ENCODE measurements around the gene FGA. TPM values are rescaled to one million over a fixed set of nuclear protein-coding genes. Genes with fewer than 3 reads are reported as not detected.

The FGA gene
- total and polyA plus RNA-seq, 7 donors: 0.38 TPM; not detected in 6

GRCh38 chr4:154560419-154560801, 30.1 kb downstream of the FGA start:
- H3K4me1 ChIP-seq: no peaks in the 10 kb centered on the region
- intact Hi-C loops (cut with DNase I): no loop called here
- TF ChIP-seq CTCF (IDR thresholded peaks at IDR 0.05): no peak
- no peak for TF ChIP-seq POLR2A (IDR thresholded peaks at IDR 0.05)
- no peak for TF ChIP-seq POLR2AphosphoS5 (IDR thresholded peaks at IDR 0.05)
- no peak for TF ChIP-seq EP300 (IDR thresholded peaks at IDR 0.05)
- no peaks in the 10 kb centered on the region for H3K9me3 ChIP-seq
- no peaks in the 10 kb centered on the region for H3K36me3 ChIP-seq
- H3K4me3 ChIP-seq: no peak overlapping the region
- 94 to 97% methylated on average over 1 of the region's 1 CpG for WGBS, 2 donors
- no peak overlapping the region for H3K27ac ChIP-seq
- no peaks in the 10 kb centered on the region for H3K27me3 ChIP-seq
- no peak for DNase-seq

- Histone ChIP-seq H3K4me1 (no peaks in the 10 kb centered on the region), H3K9me3 (no peaks in the 10 kb centered on the region), H3K27ac (no peak overlapping the region), H3K4me3 (no peak overlapping the region), H3K27me3 (no peaks in the 10 kb centered on the region), H3K36me3 (no peaks in the 10 kb centered on the region)
- TF ChIP-seq CTCF (IDR thresholded peaks at IDR 0.05) (peak in 2 of 4 experiments; percentile 21 to 36), POLR2AphosphoS5 (IDR thresholded peaks at IDR 0.05) (no peak), POLR2A (IDR thresholded peaks at IDR 0.05) (no peak)
- intact Hi-C loops (cut with DNase I): no loop called here
- DNase-seq: no peak
- 17 to 65% methylated on average over 9 of the region's 9 CpGs for WGBS, 2 donors
Observed at GRCh38 chr4:154559494-154560418, 30.8 kb downstream of the FGA start.

GRCh38 chr4:154559141-154559493, 31.4 kb downstream of the FGA start:
- Histone ChIP-seq H3K4me1 (no peaks in the 10 kb centered on the region), H3K27me3 (no peaks in the 10 kb centered on the region), H3K36me3 (no peaks in the 10 kb centered on the region), H3K4me3 (no peak overlapping the region), H3K9me3 (no peaks in the 10 kb centered on the region), H3K27ac (no peak overlapping the region)
- intact Hi-C loops (cut with DNase I): no loop called here
- whole genome bisulfite sequencing, 2 donors: 87 to 93% methylated on average over 1 of the region's 1 CpG
- no peak for DNase-seq
- no peak for TF ChIP-seq EP300 (IDR thresholded peaks at IDR 0.05)
- no peak for TF ChIP-seq CTCF (IDR thresholded peaks at IDR 0.05)
- TF ChIP-seq POLR2AphosphoS5 (IDR thresholded peaks at IDR 0.05): no peak
- TF ChIP-seq POLR2A (IDR thresholded peaks at IDR 0.05): no peak

GRCh38 chr4:154551872-154552686, 38.5 kb downstream of the FGA start:
- Histone ChIP-seq H3K9me3 (no peaks in the 10 kb centered on the region), H3K4me1 (peaks cover 0 to 31% (median 20%) of the 10 kb centered on the region in 4 donors), H3K27ac (peak overlapping the region; percentile 5 to 88 (median 86)), H3K27me3 (no peaks in the 10 kb centered on the region), H3K36me3 (peaks cover 0 to 14% (median 3%) of the 10 kb centered on the region in 4 donors), H3K4me3 (no peak overlapping the region)
- 16 to 26% methylated on average over 6 of the region's 6 CpGs for WGBS, 2 donors
- TF ChIP-seq POLR2A (IDR thresholded peaks at IDR 0.05) (no peak), POLR2AphosphoS5 (IDR thresholded peaks at IDR 0.05) (peak in 1 of 4 donors; percentile 20), CTCF (IDR thresholded peaks at IDR 0.05) (peak; percentile 24 to 80 (median 70))
- DNase-seq: peak; percentile 88
- intact Hi-C loops (cut with DNase I): loop anchor here (2.0 to 5.0 kb wide), 2 partner anchors 70 to 227 kb away; no protein-coding TSS in a partner anchor
